ENCODE results near the gene LRP1B.

DNA sequence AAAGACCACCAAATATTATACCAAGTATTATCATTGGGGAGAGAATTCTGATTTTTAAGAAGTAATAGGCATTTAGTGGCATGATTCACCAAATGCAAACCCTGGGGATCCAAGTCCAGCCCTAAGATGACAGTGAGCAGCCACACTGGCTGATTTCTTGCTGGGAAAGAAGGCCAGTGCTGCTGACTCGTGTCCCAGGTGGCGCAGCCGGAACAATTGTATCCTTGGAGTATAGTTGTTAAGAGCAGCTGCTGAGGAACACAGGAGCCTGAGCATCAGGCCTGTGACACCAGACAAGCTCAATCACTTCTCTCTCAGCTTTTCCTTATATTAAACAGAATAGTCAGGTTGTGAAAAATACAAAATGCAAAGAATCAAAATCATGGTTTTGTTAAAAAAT, 48.4 kb downstream of the LRP1B start:
- no peak for TF ChIP-seq EZH2 (IDR thresholded peaks at IDR 0.05; ENCODE audit: insufficient read depth, poor library complexity, severe bottlenecking)
- TF ChIP-seq EZH2phosphoT487 (IDR thresholded peaks at IDR 0.05; ENCODE audit: insufficient read depth, low read depth), result no peak
